AG04450 (cell line): ENCODE measurements around the gene SNX9. TPM values are rescaled to one million over a fixed set of nuclear protein-coding genes. Genes with fewer than 3 reads are reported as not detected.

Source experiments
- CTCF ChIA-PET: fragments of 300-600, 350-600 bp; formaldehyde crosslinking; extraction: SDS; loops from one replicate; lab custom pipeline; 2022; ENCODE audit warnings: antibody characterized with exemption, inconsistent platforms; lab: Charles Lee
- POLR2A ChIA-PET: fragments of 350-600 bp; formaldehyde crosslinking; extraction: SDS; loops from one replicate; lab custom pipeline; 2021; ENCODE audit warnings: antibody characterized with exemption, inconsistent platforms; lab: Yijun Ruan, JAX
- DNase-seq: peaks from one replicate; pipeline ENCODE4 v3.0.0-alpha.2; 2011; ENCODE audit warnings: low read depth, low spot score
- H3K27ac ChIP-seq: one replicate; pipeline ENCODE4 v1.5.1; 2012; ENCODE audit warnings: low read depth, low read length, control low read depth
- H3K27me3 ChIP-seq: one replicate; pipeline ENCODE4 v1.6.0; 2012; ENCODE audit warnings: low read length; ENCODE audit not compliant: control insufficient read depth, insufficient read depth
- H3K4me3 ChIP-seq: 2 replicates; pipeline ENCODE4 v1.5.1; 2011; ENCODE audit warnings: mild to moderate bottlenecking, low read depth, low read length, control low read depth
- H3K9me3 ChIP-seq: 2 replicates; pipeline ENCODE4 v1.5.1; 2012; ENCODE audit warnings: low read length; ENCODE audit not compliant: control insufficient read depth, insufficient read depth
- CTCF ChIP-seq: IDR thresholded peaks from 2 replicates; pipeline ENCODE4 v1.5.1; 2011; ENCODE audit warnings: low read depth, low read length, control low read depth, inconsistent platforms
- polyA plus RNA-seq: library from polyadenylated mRNA; depleted of rRNA; stranded (reverse); fragments of >200 nt; gene quantifications from 2 replicates; pipeline ENCODE4 v1.2.3, GENCODE V29; 2011

The SNX9 gene
- polyA plus RNA-seq, 1 experiment, result 58.7 TPM

- no peak for TF ChIP-seq CTCF
- H3K27ac ChIP-seq, result no peak overlapping the region
- H3K27me3 ChIP-seq, result no peaks in the 10 kb centered on the region
- no peak overlapping the region for H3K4me3 ChIP-seq
- CTCF ChIA-PET, result interaction anchor here (1.0 kb wide), 1 partner anchor 130 kb away, joined by 3 read pairs; no protein-coding TSS in a partner anchor
- POLR2A ChIA-PET, result no interaction called here
- peaks cover 6% of the 10 kb centered on the region; the same call in 1 of the 2 replicates for H3K9me3 ChIP-seq
- DNase-seq, result no peak
These were observed 118.2 kb downstream of the SNX9 start for GRCh38 chr6:157941101-157941863.

GRCh38 chr6:157942351-157942750 is 119.3 kb downstream of the SNX9 start:
- CTCF ChIA-PET, result interaction anchor here (1.0 kb wide), 1 partner anchor 129 kb away, joined by 3 read pairs; no protein-coding TSS in a partner anchor
- Histone ChIP-seq H3K27me3 (no peaks in the 10 kb centered on the region), H3K4me3 (no peak overlapping the region), H3K27ac (no peak overlapping the region), H3K9me3 (peaks cover 6% of the 10 kb centered on the region; the same call in 1 of the 2 replicates)
- no peak for DNase-seq
- POLR2A ChIA-PET, result no interaction called here
- no peak for TF ChIP-seq CTCF

- no peak for TF ChIP-seq CTCF
- no peaks in the 10 kb centered on the region for H3K27me3 ChIP-seq
- CTCF ChIA-PET, result no interaction called here
These were observed 120.4 kb downstream of the SNX9 start for GRCh38 chr6:157943249-157943963.

GRCh38 chr6:157943964-157944283 is 120.9 kb downstream of the SNX9 start:
- ChIA-PET CTCF (no interaction called here), POLR2A (no interaction called here)
- Histone ChIP-seq H3K27me3 (no peaks in the 10 kb centered on the region), H3K9me3 (peaks cover 6% of the 10 kb centered on the region; the same call in 1 of the 2 replicates), H3K4me3 (no peak overlapping the region), H3K27ac (no peak overlapping the region)
- no peak for TF ChIP-seq CTCF
- DNase-seq, result no peak

More at GRCh38 chr6:157943249-157943963, 120.4 kb downstream of the SNX9 start:
- no peak for DNase-seq
- Histone ChIP-seq H3K4me3 (no peak overlapping the region), H3K27ac (no peak overlapping the region), H3K9me3 (peaks cover 6% of the 10 kb centered on the region; the same call in 1 of the 2 replicates)
- POLR2A ChIA-PET, result no interaction called here
